VCaP (cell line): Measurements from ENCODE around the gene FAM118B.

Experiments used
- H3K27ac ChIP-seq: fragments of 450-650 bp; 2 replicates; pipeline ENCODE4 v1.5.1; 2017
- CTCF ChIP-seq: fragments of 450-650 bp; conservative IDR thresholded peaks from 2 replicates; pipeline ENCODE4 v1.5.1; 2017; ENCODE audit warnings: mild to moderate bottlenecking, moderate library complexity

The FAM118B gene

DNA sequence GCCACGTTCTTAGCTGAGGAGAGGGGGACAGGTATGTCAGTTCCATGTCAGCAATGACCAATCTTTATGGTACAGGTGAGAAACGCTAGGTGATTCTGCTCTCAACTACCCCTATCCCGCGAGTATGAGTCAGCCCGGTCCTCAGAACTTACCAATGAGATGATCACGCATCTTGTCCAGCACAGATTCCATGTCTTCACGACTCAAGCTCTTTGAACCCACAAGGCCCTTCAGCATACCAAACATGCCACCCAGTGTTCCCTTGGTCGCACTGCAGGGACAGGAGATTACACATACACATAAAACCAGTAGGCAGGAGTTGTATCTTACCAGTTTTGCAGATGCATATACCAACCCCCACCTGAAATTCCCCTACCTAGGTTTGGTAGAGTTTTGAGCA lies 54.2 kb downstream of the FAM118B start:
- peak; percentile 25; the same call in 1 of the 2 replicates for TF ChIP-seq CTCF

GRCh38 chr11:126267650-126268049 lies 56.1 kb downstream of the FAM118B start:
- peak overlapping the region; percentile 89 for H3K27ac ChIP-seq

More for the DNA sequence above, 54.2 kb downstream of the FAM118B start:
- no peak overlapping the region for H3K27ac ChIP-seq

GRCh38 chr11:126268361-126268707 lies 56.8 kb downstream of the FAM118B start:
- peak overlapping the region; percentile 89 for H3K27ac ChIP-seq
- no peak for TF ChIP-seq CTCF

More at GRCh38 chr11:126267650-126268049, 56.1 kb downstream of the FAM118B start:
- no peak for TF ChIP-seq CTCF

DNA sequence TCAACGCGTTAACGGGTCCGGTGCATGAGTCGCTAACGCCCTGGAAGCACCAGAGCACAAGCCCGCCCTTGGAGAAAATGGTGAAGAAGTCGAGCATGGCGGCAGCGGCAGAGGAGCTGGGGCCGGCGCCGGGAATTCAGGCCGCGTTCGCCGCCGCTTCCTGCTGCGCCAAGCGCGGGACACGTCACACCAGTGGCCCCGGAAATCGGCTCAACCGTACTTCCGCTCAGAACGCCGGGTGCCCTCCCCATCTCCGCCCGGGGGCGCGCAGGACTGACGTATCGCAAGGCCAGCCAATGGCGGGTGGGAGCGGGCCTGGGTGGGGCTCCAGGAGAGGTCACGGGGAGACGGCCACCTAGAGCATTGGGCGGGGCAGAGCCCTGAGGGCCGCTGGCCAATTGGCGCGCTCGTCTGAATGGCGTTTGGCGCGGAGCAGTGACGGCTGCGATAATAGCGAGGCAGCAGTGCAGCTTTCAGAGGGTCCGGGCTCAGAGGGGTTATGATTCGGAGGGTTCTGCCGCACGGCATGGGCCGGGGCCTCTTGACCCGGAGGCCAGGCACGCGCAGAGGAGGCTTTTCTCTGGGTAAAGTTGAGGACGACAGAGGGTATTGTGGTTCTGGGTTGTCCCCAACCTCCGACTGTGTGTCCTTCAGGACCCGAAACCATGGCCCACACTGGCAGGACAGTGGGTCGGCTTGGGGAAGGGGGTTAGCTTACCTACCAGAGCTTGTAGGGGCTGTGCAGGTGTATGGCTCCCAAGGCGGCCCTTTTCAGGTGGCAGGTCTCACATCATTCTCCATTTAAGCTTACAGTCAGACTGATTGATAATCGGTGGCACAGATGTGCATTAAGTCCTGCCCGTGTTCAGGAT lies 57.4 kb downstream of the FAM118B start, which contains the start of the genes FOXRED1 and SRPRA:
Gene FOXRED1 (plus strand): TSS at position 447 of the 872 bp plus-strand sequence. CDS start 53 bp downstream, at position 500.
Gene SRPRA (minus strand): TSS at position 188 of the 872 bp plus-strand sequence. CDS start 91 bp downstream, at position 97.
- H3K27ac ChIP-seq = peak within 1 kb of the TSS; percentile 89
- TF ChIP-seq CTCF = no peak

DNA sequence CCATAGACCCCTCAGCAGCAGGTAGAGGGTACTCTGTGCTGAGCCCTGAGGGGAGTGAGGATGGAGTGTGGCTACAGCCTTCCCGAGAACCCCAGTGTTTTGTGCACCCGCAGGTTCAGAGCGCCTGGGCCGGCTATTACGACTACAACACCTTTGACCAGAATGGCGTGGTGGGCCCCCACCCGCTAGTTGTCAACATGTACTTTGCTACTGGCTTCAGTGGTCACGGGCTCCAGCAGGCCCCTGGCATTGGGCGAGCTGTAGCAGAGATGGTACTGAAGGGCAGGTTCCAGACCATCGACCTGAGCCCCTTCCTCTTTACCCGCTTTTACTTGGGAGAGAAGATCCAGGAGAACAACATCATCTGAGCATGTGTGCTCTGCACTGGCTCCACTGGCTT lies 65.7 kb downstream of the FAM118B start:
- TF ChIP-seq CTCF = no peak
- no peak overlapping the region for H3K27ac ChIP-seq

GRCh38 chr11:126277780-126278179 lies 66.2 kb downstream of the FAM118B start:
- H3K27ac ChIP-seq = no peak overlapping the region
- no peak for TF ChIP-seq CTCF

GRCh38 chr11:126279191-126279590 lies 67.6 kb downstream of the FAM118B start:
- no peak for TF ChIP-seq CTCF
- H3K27ac ChIP-seq = no peak overlapping the region
